ENCODE measurements around the gene TAS2R19. TPM values are rescaled to one million over a fixed set of nuclear protein-coding genes. Genes with fewer than 3 reads are reported as not detected.
"Not testable (repeated sequence)": the region's sequence is repeated elsewhere in the genome, so short reads cannot be mapped to it uniquely, and the experiment has no call there.

The TAS2R19 gene, protein sequence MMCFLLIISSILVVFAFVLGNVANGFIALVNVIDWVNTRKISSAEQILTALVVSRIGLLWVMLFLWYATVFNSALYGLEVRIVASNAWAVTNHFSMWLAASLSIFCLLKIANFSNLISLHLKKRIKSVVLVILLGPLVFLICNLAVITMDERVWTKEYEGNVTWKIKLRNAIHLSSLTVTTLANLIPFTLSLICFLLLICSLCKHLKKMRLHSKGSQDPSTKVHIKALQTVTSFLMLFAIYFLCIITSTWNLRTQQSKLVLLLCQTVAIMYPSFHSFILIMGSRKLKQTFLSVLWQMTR
- total RNA-seq = under 1 TPM; 0.77 to 0.98 TPM

DNA sequence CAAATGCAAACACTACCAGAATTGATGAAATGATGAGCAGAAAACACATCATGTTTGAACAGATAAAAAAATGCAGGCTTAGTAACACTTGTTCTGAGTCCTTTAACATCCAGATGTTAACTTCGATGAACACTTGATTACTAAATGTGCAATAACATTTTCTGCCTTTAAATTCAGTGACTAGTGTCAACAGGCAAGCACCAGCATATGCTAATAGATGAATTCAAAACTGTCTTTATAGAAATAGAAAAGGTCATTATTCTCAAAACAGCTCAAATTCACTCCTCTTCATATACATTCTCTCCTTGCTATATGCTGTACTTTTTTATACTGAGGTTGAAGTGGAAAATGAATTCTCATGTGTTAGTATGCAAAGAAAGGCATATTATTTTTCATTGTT lies at the start of gene TAS2R19:
TSS of gene TAS2R19 (minus strand) at position 101 of the 400 bp plus-strand sequence. CDS start at position 52, 49 bp downstream.
- Mint-ChIP-seq H3K4me1 (ENCODE audit: low read depth) (no peaks in the 10 kb centered on the region), H3K36me3 (ENCODE audit: low read depth) (peaks cover 19% of the 10 kb centered on the region), H3K4me3 (no peak within 1 kb of the TSS), H3K27me3 (ENCODE audit: low read depth) (no peaks in the 10 kb centered on the region), H3K27ac (no peak within 1 kb of the TSS), H3K9me3 (peaks cover 10% of the 10 kb centered on the region)
- DNase-seq = no peak
- CTCF ChIA-PET = no interaction called here
- intact Hi-C loops (cut with micrococcal nuclease) = no loop called here

DNA sequence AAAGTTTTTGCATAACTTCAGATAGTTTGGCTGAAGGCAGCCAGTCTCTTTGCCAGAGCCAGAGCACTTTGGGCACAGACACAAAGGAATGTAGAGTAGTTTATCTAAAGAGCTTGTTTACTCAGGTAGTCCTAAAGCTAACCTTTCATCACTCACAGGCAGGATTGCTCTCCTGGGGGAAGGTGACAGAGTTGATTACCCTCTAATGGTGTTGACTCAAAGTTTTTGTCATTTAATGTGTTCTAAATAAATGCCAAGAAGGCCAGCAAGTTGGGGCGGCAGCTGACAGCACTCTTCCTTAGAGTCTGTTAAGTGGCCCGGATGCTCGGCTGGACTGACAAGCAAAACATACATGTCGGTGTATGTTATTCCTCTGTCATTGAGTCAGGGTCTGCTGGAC lies 49.0 kb upstream of the TAS2R19 start:
- H3K4me3 Mint-ChIP-seq = no peak overlapping the region
- H3K27ac Mint-ChIP-seq = no peak overlapping the region
- peaks cover 8% of the 10 kb centered on the region for H3K36me3 Mint-ChIP-seq (ENCODE audit: low read depth)
- H3K27me3 Mint-ChIP-seq (ENCODE audit: low read depth) = no peaks in the 10 kb centered on the region
- H3K9me3 Mint-ChIP-seq = no peaks in the 10 kb centered on the region
- no peak for DNase-seq
- CTCF ChIA-PET = no interaction called here
- H3K4me1 Mint-ChIP-seq (ENCODE audit: low read depth) = peaks cover 4% of the 10 kb centered on the region
- intact Hi-C loops (cut with micrococcal nuclease) = no loop called here

DNA sequence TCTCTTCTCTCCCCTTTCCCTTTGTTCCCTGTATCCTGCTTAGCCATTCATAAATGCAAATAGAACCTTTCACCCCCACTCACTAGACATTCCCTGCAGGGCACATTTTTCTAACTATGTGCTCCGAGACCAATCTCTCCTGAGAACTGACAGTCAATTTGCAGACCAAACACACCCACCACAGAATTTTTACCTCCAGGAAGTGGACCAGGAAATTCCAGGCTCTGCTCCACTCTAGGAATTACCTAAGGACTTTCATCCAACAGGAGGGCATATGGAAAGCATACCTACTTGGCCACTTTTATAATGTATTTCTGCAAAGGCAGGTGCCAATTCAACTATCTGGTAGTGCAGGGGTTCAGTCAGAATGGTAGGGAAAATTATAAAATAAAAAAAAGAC lies 48.6 kb upstream of the TAS2R19 start:
- H3K9me3 Mint-ChIP-seq = no peaks in the 10 kb centered on the region
- no peak overlapping the region for H3K4me3 Mint-ChIP-seq
- peaks cover 8% of the 10 kb centered on the region for H3K36me3 Mint-ChIP-seq (ENCODE audit: low read depth)
- CTCF ChIA-PET = no interaction called here
- H3K4me1 Mint-ChIP-seq (ENCODE audit: low read depth) = peaks cover 4% of the 10 kb centered on the region
- H3K27ac Mint-ChIP-seq = no peak overlapping the region
- intact Hi-C loops (cut with micrococcal nuclease) = loop anchor here (1.0 kb wide), 1 partner anchor 56 kb away; no protein-coding TSS in a partner anchor
- no peaks in the 10 kb centered on the region for H3K27me3 Mint-ChIP-seq (ENCODE audit: low read depth)
- no peak for DNase-seq

DNA sequence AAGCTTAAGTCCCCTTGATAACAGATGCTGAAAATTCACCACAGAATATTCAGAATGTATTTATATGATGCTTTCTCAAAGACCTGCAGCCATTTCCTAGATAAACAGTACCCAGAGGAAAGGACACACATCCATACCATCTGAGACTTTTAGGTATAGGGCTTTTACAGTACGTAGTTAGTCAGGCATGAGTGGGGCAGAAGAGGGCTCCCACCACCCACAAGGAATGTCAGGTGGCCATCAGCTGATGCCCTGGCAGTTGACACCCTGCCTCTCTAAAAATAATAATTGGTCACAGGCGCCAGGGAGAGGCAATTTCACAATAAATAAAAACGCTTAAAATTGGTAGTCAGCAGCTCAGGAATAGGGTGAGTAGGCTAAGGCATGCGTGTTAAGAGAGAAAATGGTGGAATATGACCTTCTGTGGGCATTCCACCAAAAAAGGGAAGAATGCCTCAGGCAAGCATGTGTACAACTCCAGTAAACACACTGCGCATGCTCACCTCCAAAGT lies 47.5 kb upstream of the TAS2R19 start:
- H3K9me3 Mint-ChIP-seq = no peaks in the 10 kb centered on the region
- peaks cover 8% of the 10 kb centered on the region for H3K36me3 Mint-ChIP-seq (ENCODE audit: low read depth)
- intact Hi-C loops (cut with micrococcal nuclease) = loop anchor here (1.0 kb wide), 1 partner anchor 55 kb away; no protein-coding TSS in a partner anchor
- no peaks in the 10 kb centered on the region for H3K4me1 Mint-ChIP-seq (ENCODE audit: low read depth)
- no peaks in the 10 kb centered on the region for H3K27me3 Mint-ChIP-seq (ENCODE audit: low read depth)
- CTCF ChIA-PET = no interaction called here
- H3K27ac Mint-ChIP-seq = no peak overlapping the region
- no peak overlapping the region for H3K4me3 Mint-ChIP-seq
- DNase-seq = no peak

DNA sequence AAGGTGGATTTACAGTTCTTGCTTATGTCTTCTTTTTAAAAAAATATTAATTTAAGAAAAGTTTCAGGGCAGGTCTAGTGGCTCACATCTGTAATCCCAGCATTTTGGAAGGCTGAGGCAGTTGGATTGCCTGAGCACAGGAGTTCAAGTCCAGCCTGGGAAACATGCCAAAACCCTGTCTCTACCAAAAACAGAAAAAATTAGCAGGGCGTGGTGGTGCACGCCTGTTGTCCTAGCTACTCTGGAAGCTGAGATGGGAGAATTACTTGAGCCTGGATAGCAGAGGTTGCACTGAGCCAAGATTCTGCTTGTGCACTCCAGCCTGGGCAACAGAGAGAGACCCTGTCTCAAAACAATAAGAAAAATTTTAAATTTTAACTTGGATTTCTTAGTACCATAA lies 45.1 kb upstream of the TAS2R19 start:
- no peak overlapping the region for H3K27ac Mint-ChIP-seq
- H3K4me1 Mint-ChIP-seq (ENCODE audit: low read depth) = no peaks in the 10 kb centered on the region
- intact Hi-C loops (cut with micrococcal nuclease) = no loop called here
- no peak overlapping the region for H3K4me3 Mint-ChIP-seq
- no peak for DNase-seq
- no peaks in the 10 kb centered on the region for H3K27me3 Mint-ChIP-seq (ENCODE audit: low read depth)
- H3K9me3 Mint-ChIP-seq = no peaks in the 10 kb centered on the region
- CTCF ChIA-PET = interaction anchor here (0.6 kb wide), 1 partner anchor 126 kb away, joined by 3 read pairs; no protein-coding TSS in a partner anchor
- peaks cover 10% of the 10 kb centered on the region for H3K36me3 Mint-ChIP-seq (ENCODE audit: low read depth)

DNA sequence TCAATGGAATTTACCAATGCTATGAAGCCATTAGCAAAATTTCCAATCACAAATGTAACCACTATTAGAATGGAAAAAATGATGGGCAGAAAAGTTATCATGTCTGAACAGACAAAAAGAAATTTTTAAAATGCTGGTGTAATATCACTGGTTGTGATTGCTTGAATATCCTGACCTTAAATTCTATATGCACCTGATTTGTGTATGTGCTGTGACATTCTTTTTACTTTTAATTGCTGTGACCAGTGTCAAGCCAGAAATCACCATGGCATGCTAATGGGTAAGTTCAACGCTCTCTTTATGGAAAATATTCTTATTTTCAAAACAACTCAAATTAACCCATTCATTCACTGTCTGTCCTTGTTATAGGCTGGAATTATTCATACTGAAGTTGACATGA lies 39.8 kb upstream of the TAS2R19 start, which contains the start of gene TAS2R46:
TSS of gene TAS2R46 (minus strand) at position 101 of the 400 bp plus-strand sequence. CDS start at position 101, 0 bp downstream.
- intact Hi-C loops (cut with micrococcal nuclease); H3K4me1 Mint-ChIP-seq (ENCODE audit: low read depth); H3K36me3 Mint-ChIP-seq (ENCODE audit: low read depth); CTCF ChIA-PET; H3K27ac Mint-ChIP-seq; H3K4me3 Mint-ChIP-seq; H3K9me3 Mint-ChIP-seq; H3K27me3 Mint-ChIP-seq (ENCODE audit: low read depth); DNase-seq: not testable (repeated sequence)

DNA sequence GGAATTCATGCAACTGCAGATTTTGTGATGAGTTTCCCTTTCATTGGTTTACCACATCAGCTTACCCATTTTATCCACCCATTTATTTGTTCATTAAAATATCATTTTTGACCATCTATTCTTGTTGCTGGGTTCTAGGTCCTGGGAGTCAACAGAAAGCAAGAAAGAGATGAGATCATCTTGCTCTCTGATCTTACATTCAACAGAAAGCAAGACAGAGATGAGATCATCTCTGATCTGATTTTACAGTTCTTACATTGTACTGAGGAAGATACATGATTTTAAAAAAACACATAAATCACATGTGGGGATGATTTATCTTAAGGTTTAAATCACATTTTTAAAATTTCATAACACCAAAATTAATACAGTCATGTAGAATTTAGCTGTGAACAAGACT lies 37.4 kb upstream of the TAS2R19 start:
- peaks cover 4% of the 10 kb centered on the region for H3K4me1 Mint-ChIP-seq (ENCODE audit: low read depth)
- H3K36me3 Mint-ChIP-seq (ENCODE audit: low read depth) = peaks cover 15% of the 10 kb centered on the region
- H3K4me3 Mint-ChIP-seq = no peak overlapping the region
- CTCF ChIA-PET = no interaction called here
- no peaks in the 10 kb centered on the region for H3K9me3 Mint-ChIP-seq
- intact Hi-C loops (cut with micrococcal nuclease) = no loop called here
- no peak overlapping the region for H3K27ac Mint-ChIP-seq
- H3K27me3 Mint-ChIP-seq (ENCODE audit: low read depth) = no peaks in the 10 kb centered on the region
- no peak for DNase-seq

DNA sequence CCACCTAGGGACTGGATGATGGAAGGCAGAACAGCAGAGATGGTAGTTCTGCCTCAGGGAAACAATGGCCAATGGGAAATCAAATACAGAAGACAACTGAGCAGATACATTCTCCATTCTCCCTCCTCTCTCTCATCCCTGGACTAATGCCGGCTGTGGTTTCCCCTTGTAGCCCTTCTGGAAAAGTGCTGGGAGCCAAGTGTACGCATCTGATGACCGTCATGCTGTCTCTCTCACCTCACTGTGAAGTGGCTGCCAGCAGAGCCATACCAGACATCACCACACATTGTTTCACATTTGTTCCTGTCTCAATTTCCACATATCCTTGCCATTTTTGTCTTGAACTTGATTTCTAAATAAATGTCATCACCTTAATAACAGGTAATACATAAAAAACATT lies 36.6 kb upstream of the TAS2R19 start:
- H3K27me3 Mint-ChIP-seq (ENCODE audit: low read depth) = no peaks in the 10 kb centered on the region
- no peaks in the 10 kb centered on the region for H3K9me3 Mint-ChIP-seq
- no peak for DNase-seq
- CTCF ChIA-PET = no interaction called here
- H3K27ac Mint-ChIP-seq = no peak overlapping the region
- H3K36me3 Mint-ChIP-seq (ENCODE audit: low read depth) = peaks cover 13% of the 10 kb centered on the region
- H3K4me1 Mint-ChIP-seq (ENCODE audit: low read depth) = peaks cover 4% of the 10 kb centered on the region
- H3K4me3 Mint-ChIP-seq = no peak overlapping the region
- intact Hi-C loops (cut with micrococcal nuclease) = no loop called here

DNA sequence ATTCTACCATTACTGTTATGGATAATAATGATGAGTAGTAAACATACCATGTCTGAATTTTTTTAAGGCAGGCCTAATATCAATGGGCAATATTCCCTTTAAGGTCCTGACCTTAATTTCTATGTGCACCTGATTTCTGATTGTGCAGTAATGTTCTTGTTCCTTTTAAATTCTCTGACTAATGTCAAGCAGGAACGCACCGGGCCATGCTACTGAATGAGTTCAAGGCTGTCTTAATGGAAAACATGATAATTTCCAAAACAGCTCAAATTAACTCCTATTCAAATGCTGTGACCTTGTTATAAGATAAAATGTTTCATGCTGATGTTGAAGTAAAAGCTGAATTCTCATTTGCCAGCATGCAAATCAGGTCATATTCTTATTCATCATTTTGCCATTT lies 32.9 kb upstream of the TAS2R19 start:
- Mint-ChIP-seq H3K9me3 (peaks cover 14% of the 10 kb centered on the region), H3K4me3 (no peak overlapping the region), H3K27me3 (ENCODE audit: low read depth) (no peaks in the 10 kb centered on the region), H3K27ac (no peak overlapping the region), H3K4me1 (ENCODE audit: low read depth) (peaks cover 3% of the 10 kb centered on the region), H3K36me3 (ENCODE audit: low read depth) (peaks cover 23% of the 10 kb centered on the region)
- DNase-seq = no peak
- CTCF ChIA-PET = no interaction called here
- intact Hi-C loops (cut with micrococcal nuclease) = no loop called here

DNA sequence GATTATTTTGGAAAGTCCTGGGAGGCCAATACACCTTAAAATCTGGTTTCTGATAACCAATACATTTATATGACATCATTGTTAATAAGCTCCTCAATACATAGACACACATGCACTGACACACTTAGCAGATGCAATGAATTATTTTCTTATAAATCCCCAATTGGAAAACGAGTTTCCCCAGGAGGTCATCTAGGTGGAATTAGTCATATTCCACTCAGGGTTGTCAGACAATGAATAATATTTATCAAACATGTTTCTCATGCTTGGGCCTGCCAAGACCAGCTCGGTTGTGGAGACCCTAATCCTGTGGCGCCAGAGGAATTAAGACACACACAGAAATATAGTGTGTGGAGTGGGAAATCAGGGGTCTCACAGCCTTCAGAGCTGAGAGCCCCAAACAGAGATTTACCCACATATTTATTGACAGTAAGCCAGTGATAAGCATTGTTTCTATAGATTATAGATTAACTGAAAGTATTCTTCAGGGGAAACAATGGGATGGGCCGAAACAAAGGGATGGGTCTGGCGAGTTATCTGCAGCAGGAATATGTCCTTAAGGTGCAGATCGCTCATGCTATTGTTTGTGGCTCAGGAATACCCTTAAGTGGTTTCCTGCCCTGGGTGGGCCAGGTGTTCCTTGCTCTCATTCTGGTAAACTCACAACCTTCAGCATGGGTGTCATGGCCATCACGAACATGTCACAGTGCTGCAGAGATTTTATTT lies 27.5 kb upstream of the TAS2R19 start:
- DNase-seq; H3K27me3 Mint-ChIP-seq (ENCODE audit: low read depth); H3K4me1 Mint-ChIP-seq (ENCODE audit: low read depth); intact Hi-C loops (cut with micrococcal nuclease); CTCF ChIA-PET; H3K27ac Mint-ChIP-seq; H3K4me3 Mint-ChIP-seq: not testable (repeated sequence)
- Mint-ChIP-seq H3K36me3 (ENCODE audit: low read depth) (peaks cover 31% of the 10 kb centered on the region), H3K9me3 (peaks cover 17% of the 10 kb centered on the region)

DNA sequence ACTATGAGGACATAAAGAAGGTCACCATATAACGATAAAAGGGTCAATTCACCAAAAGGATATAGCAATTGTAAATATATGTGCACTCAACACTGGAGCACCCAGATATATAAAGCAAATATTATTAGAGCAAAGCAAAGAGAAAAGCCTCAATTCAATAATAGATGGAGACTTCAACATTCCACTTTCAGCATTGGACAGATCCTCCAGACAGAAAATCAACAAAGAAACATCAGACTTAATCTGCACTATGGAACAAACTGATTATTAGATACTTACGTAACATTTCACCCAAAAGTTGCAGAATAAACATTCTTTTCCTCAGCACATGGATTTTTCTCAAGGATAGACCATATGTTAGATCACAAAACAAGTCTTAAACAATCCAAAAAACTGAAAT lies 18.9 kb upstream of the TAS2R19 start:
- DNase-seq; CTCF ChIA-PET; H3K27ac Mint-ChIP-seq; H3K27me3 Mint-ChIP-seq (ENCODE audit: low read depth); intact Hi-C loops (cut with micrococcal nuclease); H3K4me1 Mint-ChIP-seq (ENCODE audit: low read depth); H3K9me3 Mint-ChIP-seq; H3K4me3 Mint-ChIP-seq: not testable (repeated sequence)
- H3K36me3 Mint-ChIP-seq (ENCODE audit: low read depth) = peaks cover 49% of the 10 kb centered on the region

DNA sequence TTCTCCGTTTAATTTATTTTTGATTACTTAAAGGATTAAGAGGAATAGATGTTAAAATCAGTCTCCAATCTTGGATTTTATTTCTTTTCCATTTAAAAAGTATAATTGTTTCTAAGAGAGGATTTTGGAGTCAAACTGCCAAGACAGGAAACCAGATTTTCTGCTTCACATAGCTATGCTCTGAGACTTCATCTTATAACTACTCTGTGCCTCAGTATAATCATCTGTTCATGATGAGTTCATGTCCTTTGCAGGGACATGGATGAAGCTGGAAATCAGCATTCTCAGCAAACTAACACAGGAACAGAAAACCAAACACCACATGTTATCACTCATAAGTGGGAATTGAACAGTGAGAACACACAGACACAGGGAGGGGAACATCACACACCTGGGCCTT lies 17.7 kb upstream of the TAS2R19 start:
- H3K9me3 Mint-ChIP-seq = no peaks in the 10 kb centered on the region
- H3K4me3 Mint-ChIP-seq = no peak overlapping the region
- CTCF ChIA-PET = interaction anchor here (0.6 kb wide), 1 partner anchor 23 kb away, joined by 3 read pairs; no protein-coding TSS in a partner anchor
- no peaks in the 10 kb centered on the region for H3K27me3 Mint-ChIP-seq (ENCODE audit: low read depth)
- no peaks in the 10 kb centered on the region for H3K4me1 Mint-ChIP-seq (ENCODE audit: low read depth)
- peaks cover 48% of the 10 kb centered on the region for H3K36me3 Mint-ChIP-seq (ENCODE audit: low read depth)
- no peak for DNase-seq
- no peak overlapping the region for H3K27ac Mint-ChIP-seq
- intact Hi-C loops (cut with micrococcal nuclease) = no loop called here

DNA sequence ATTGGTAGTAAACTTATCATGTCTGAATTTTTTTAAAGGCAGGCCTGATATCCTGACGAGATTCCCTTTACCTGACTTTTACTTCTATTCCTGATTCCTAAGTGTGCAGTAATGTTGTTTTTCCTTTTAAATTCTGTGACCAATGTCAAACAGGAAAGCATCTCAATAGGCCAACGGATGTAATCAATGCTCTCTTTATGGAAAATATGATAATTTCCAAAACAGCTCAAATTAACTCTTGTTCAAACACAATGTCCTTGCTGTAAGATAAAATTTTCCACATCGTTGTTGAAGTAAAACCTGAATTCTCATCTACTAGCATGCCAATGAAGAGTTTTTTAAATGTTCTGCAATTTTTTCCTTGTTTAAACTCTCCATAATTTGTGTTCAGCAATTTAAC lies 16.8 kb upstream of the TAS2R19 start:
- no peaks in the 10 kb centered on the region for H3K9me3 Mint-ChIP-seq
- H3K4me3 Mint-ChIP-seq = no peak overlapping the region
- no peak for DNase-seq
- H3K36me3 Mint-ChIP-seq (ENCODE audit: low read depth) = peaks cover 40% of the 10 kb centered on the region
- H3K27ac Mint-ChIP-seq = no peak overlapping the region
- no peaks in the 10 kb centered on the region for H3K27me3 Mint-ChIP-seq (ENCODE audit: low read depth)
- intact Hi-C loops (cut with micrococcal nuclease) = loop anchor here (1.0 kb wide), 1 partner anchor 27 kb away; no protein-coding TSS in a partner anchor
- CTCF ChIA-PET = no interaction called here
- H3K4me1 Mint-ChIP-seq (ENCODE audit: low read depth) = no peaks in the 10 kb centered on the region

Measured in activated naive CD4-positive, alpha-beta T cell treated with anti-CD3 and anti-CD28 coated beads for 36 hours (primary cell).